Caco-2 (cell line): Measurements from ENCODE around the gene FBF1. TPM values are rescaled to one million over a fixed set of nuclear protein-coding genes. Genes with fewer than 3 reads are reported as not detected.
A peak's percentile ranks its signal among the peaks of the same experiment; 100 is the strongest.

Source experiments
- BruUV-seq: library from RNA; stranded (reverse); fragments of 400-500 nt; replicated peaks from 2 replicates; lab custom pipeline; 2021; lab: Mats Ljungman, UMichigan
- CTCF ChIA-PET: fragments of 300-600 bp; sonication (Branson Sonifier 250); formaldehyde crosslinking; loops from one replicate; lab custom pipeline; 2022; ENCODE audit warnings: antibody characterized with exemption; lab: Charles Lee
- POLR2A ChIA-PET: fragments of 300-600 bp; sonication (Branson Sonifier 250); formaldehyde crosslinking; loops from one replicate; lab custom pipeline; 2022; ENCODE audit warnings: antibody characterized with exemption; lab: Charles Lee
- DNase-seq, 2 experiments: peaks; one replicate each; pipeline versions ENCODE4 v3.0.0 to v3.0.0-alpha.2; 2020 to 2022
- H3K27me3 ChIP-seq: replicated peaks from 2 replicates; pipeline ENCODE4 v1.6.0; 2011; ENCODE audit warnings: low read length; ENCODE audit not compliant: control insufficient read depth, insufficient read depth
- H3K36me3 ChIP-seq: 2 replicates; pipeline ENCODE4 v1.5.1; 2011; ENCODE audit warnings: low read length; ENCODE audit not compliant: control insufficient read depth, insufficient read depth
- H3K4me1 ChIP-seq: fragments of 250-450 bp; sonication (Bioruptor Pico); 2 replicates; pipeline ENCODE4 v1.5.1; 2020; ENCODE audit warnings: mild to moderate bottlenecking
- H3K4me3 ChIP-seq: 2 replicates; pipeline ENCODE4 v1.5.1; 2011; ENCODE audit warnings: low read depth, mild to moderate bottlenecking, control low read depth, low read length
- H3K9me3 ChIP-seq: fragments of 250-450 bp; sonication (Bioruptor Pico); 2 replicates; pipeline ENCODE4 v1.5.1; 2020; ENCODE audit warnings: mild to moderate bottlenecking, moderate library complexity
- H3K27ac Mint-ChIP-seq: one replicate; pipeline ENCODE4 v1.8.0; 2022; ENCODE audit warnings: mixed read lengths; ENCODE audit not compliant: unreplicated experiment
- H3K27me3 Mint-ChIP-seq: one replicate; pipeline ENCODE4 v1.8.0; 2022; ENCODE audit warnings: mixed read lengths; ENCODE audit not compliant: insufficient read depth, unreplicated experiment
- H3K36me3 Mint-ChIP-seq: one replicate; pipeline ENCODE4 v1.8.0; 2022; ENCODE audit warnings: mild to moderate bottlenecking, mixed read lengths; ENCODE audit not compliant: insufficient read depth, unreplicated experiment
- H3K4me1 Mint-ChIP-seq: one replicate; pipeline ENCODE4 v1.8.0; 2022; ENCODE audit warnings: low read depth, mixed read lengths; ENCODE audit not compliant: unreplicated experiment
- H3K4me3 Mint-ChIP-seq: one replicate; pipeline ENCODE4 v1.8.0; 2022; ENCODE audit warnings: mild to moderate bottlenecking, moderate library complexity, mixed read lengths; ENCODE audit not compliant: unreplicated experiment
- H3K9me3 Mint-ChIP-seq: one replicate; pipeline ENCODE4 v1.8.0; 2022; ENCODE audit warnings: mixed read lengths; ENCODE audit not compliant: unreplicated experiment
- CTCF ChIP-seq, 2 experiments: fragments of 200-600 bp in 1 of 2; IDR thresholded peaks; 1 replicate in 1 of 2; 2 replicates in 1 of 2; pipeline versions ENCODE4 v1.5.1 to v1.8.0; 2011 to 2022; ENCODE audit warnings: antibody characterized with exemption in 1 of 2, control low read depth in 1 of 2, inconsistent platforms in 1 of 2, low read depth in 1 of 2, low read length in 1 of 2, mild to moderate bottlenecking in 1 of 2, moderate library complexity in 1 of 2; ENCODE audit not compliant: insufficient read depth in 1 of 2, severe bottlenecking in 1 of 2, unreplicated experiment in 1 of 2
- intact Hi-C: fragments of 100-400 bp; cut with micrococcal nuclease; formaldehyde crosslinking; loops from one replicate; pipeline ENCODE4 v1.10.0; 2022; ENCODE audit not compliant: unreplicated experiment
- total RNA-seq: library from RNA; stranded (reverse); gene quantifications from 2 replicates; pipeline ENCODE4 v1.2.3, GENCODE V29; 2022

The FBF1 gene
- total RNA-seq, 1 experiment from 2014 or later, result 14.1 TPM

- H3K4me1 Mint-ChIP-seq, result peaks cover 17% of the 10 kb centered on the region
- no peak for TF ChIP-seq CTCF (IDR thresholded peaks at IDR 0.05; ENCODE audit: insufficient read depth in 1 of 2, low read depth in 1 of 2, low read length in 1 of 2, severe bottlenecking in 1 of 2, unreplicated experiment in 1 of 2)
- intact Hi-C loops, result no loop called here
- CTCF ChIA-PET, result interaction anchor here (1.2 kb wide), 1 partner anchor 99 kb away, joined by 3 read pairs; no protein-coding TSS in a partner anchor
- H3K9me3 ChIP-seq, result no peaks in the 10 kb centered on the region
- H3K9me3 Mint-ChIP-seq, result no peaks in the 10 kb centered on the region
- H3K36me3 Mint-ChIP-seq, result peaks cover 24% of the 10 kb centered on the region
- peak; percentile 57 to 84 for DNase-seq
- POLR2A ChIA-PET, result no interaction called here
- H3K27ac Mint-ChIP-seq, result peak overlapping the region; percentile 91
- H3K36me3 ChIP-seq, result no peaks in the 10 kb centered on the region
- peaks cover 22% of the 10 kb centered on the region for H3K4me1 ChIP-seq
- no peaks in the 10 kb centered on the region for H3K27me3 ChIP-seq
- H3K4me3 ChIP-seq, result no peak overlapping the region
- BruUV-seq, result no TSS peak
- H3K27me3 Mint-ChIP-seq, result no peaks in the 10 kb centered on the region
- H3K4me3 Mint-ChIP-seq, result peak overlapping the region; percentile 22
Measured at GRCh38 chr17:75908201-75908600, 32.6 kb downstream of the FBF1 start.

- Mint-ChIP-seq H3K36me3 (peaks cover 32% of the 10 kb centered on the region), H3K9me3 (no peaks in the 10 kb centered on the region), H3K27ac (peak overlapping the region; percentile 30), H3K4me3 (peak overlapping the region; percentile 17), H3K4me1 (peaks cover 17% of the 10 kb centered on the region), H3K27me3 (no peaks in the 10 kb centered on the region)
- H3K4me3 ChIP-seq, result no peak overlapping the region
- DNase-seq, result peak in 1 of 2 experiments; percentile 37
- no TSS peak for BruUV-seq
- H3K4me1 ChIP-seq, result peaks cover 22% of the 10 kb centered on the region
- CTCF ChIA-PET, result interaction anchor here (0.6 to 1.8 kb wide), 15 partner anchors 12 to 227 kb away, joined by 3 to 12 read pairs (median 5); partner anchors contain the start of gene CDK3
- TF ChIP-seq CTCF (IDR thresholded peaks at IDR 0.05; ENCODE audit: insufficient read depth in 1 of 2, low read depth in 1 of 2, low read length in 1 of 2, severe bottlenecking in 1 of 2, unreplicated experiment in 1 of 2), result no peak
- intact Hi-C loops, result no loop called here
- no peaks in the 10 kb centered on the region for H3K9me3 ChIP-seq
- no peaks in the 10 kb centered on the region for H3K36me3 ChIP-seq
- POLR2A ChIA-PET, result interaction anchor here (0.7 kb wide), 1 partner anchor 104 kb away, joined by 19 read pairs; no protein-coding TSS in a partner anchor
- no peaks in the 10 kb centered on the region for H3K27me3 ChIP-seq
Measured at GRCh38 chr17:75906143-75906884, 34.5 kb downstream of the FBF1 start.

GRCh38 chr17:75904749-75905521 lies 35.9 kb downstream of the FBF1 start, which contains the start of gene MRPL38:
Gene MRPL38 (minus strand): TSS chr17:75904884. CDS start chr17:75904875, 9 bp downstream.
- peaks cover 22% of the 10 kb centered on the region for H3K4me1 ChIP-seq
- peaks cover 17% of the 10 kb centered on the region for H3K4me1 Mint-ChIP-seq
- no peaks in the 10 kb centered on the region for H3K27me3 ChIP-seq
- H3K4me3 Mint-ChIP-seq, result peak within 1 kb of the TSS; percentile 99
- H3K9me3 Mint-ChIP-seq, result no peaks in the 10 kb centered on the region
- H3K27me3 Mint-ChIP-seq, result no peaks in the 10 kb centered on the region
- no peaks in the 10 kb centered on the region for H3K9me3 ChIP-seq
- peak within 1 kb of the TSS; percentile 66 for H3K4me3 ChIP-seq
- POLR2A ChIA-PET, result interaction anchor here (0.7 to 1.6 kb wide), 5 partner anchors 9 to 96 kb away, joined by 3 to 15 read pairs (median 8); partner anchors contain the start of genes CDK3, FBF1 and WBP2
- peak; percentile 95 for TF ChIP-seq CTCF (IDR thresholded peaks at IDR 0.05; ENCODE audit: insufficient read depth in 1 of 2, low read depth in 1 of 2, low read length in 1 of 2, severe bottlenecking in 1 of 2, unreplicated experiment in 1 of 2)
- peak; percentile 97 to 99 for DNase-seq
- TSS peak; percentile 47 for BruUV-seq
- CTCF ChIA-PET, result interaction anchor here (0.5 to 1.9 kb wide), 22 partner anchors 8 to 582 kb away, joined by 3 to 19 read pairs (median 5); partner anchors contain the start of genes CDK3, FBF1 and TRIM65
- 0 out of 2 replicates have a peak, but pooled peaks cover 2% of the 10 kb centered on the region for H3K36me3 ChIP-seq
- intact Hi-C loops, result loop anchor here (1.0 to 2.0 kb wide), 4 partner anchors 36 to 100 kb away; partner anchors contain the start of genes ACOX1, FBF1, TEN1 and WBP2
- H3K27ac Mint-ChIP-seq, result peak within 1 kb of the TSS; percentile 92
- H3K36me3 Mint-ChIP-seq, result peaks cover 46% of the 10 kb centered on the region
